ENCODE data around the gene ARID1B.
A peak's percentile ranks its signal among the peaks of the same experiment; 100 is the strongest.

ARID1B gene

GRCh38 chr6:156976216-156977127 is 199.3 kb downstream of the ARID1B start:
- H3K36me3 ChIP-seq (ENCODE audit: low read depth), result no peaks in the 10 kb centered on the region
- H3K4me1 ChIP-seq (ENCODE audit: insufficient read depth, poor library complexity, severe bottlenecking), result peaks cover 6% of the 10 kb centered on the region
- no peaks in the 10 kb centered on the region for H3K27me3 ChIP-seq (ENCODE audit: insufficient read depth, poor library complexity, severe bottlenecking)
- no peak for TF ChIP-seq CTCF (IDR thresholded peaks at IDR 0.05; ENCODE audit: poor library complexity, severe bottlenecking)
- H3K27ac ChIP-seq (ENCODE audit: poor library complexity, severe bottlenecking), result no peak overlapping the region
- DNase-seq (ENCODE audit: low spot score), result no peak
- ATAC-seq (ENCODE audit: low read depth), result no peak
- H3K4me3 ChIP-seq (ENCODE audit: severe bottlenecking), result no peak overlapping the region
- no peaks in the 10 kb centered on the region for H3K9me3 ChIP-seq (ENCODE audit: severe bottlenecking)

GRCh38 chr6:156977527-156978291 is 200.5 kb downstream of the ARID1B start:
- no peak for TF ChIP-seq CTCF (IDR thresholded peaks at IDR 0.05; ENCODE audit: poor library complexity, severe bottlenecking)
- H3K27ac ChIP-seq (ENCODE audit: poor library complexity, severe bottlenecking), result no peak overlapping the region
- no peaks in the 10 kb centered on the region for H3K27me3 ChIP-seq (ENCODE audit: insufficient read depth, poor library complexity, severe bottlenecking)
- ATAC-seq (ENCODE audit: low read depth) (no peak), DNase-seq (ENCODE audit: low spot score) (no peak)
- peaks cover 6% of the 10 kb centered on the region for H3K4me1 ChIP-seq (ENCODE audit: insufficient read depth, poor library complexity, severe bottlenecking)
- no peak overlapping the region for H3K4me3 ChIP-seq (ENCODE audit: severe bottlenecking)
- no peaks in the 10 kb centered on the region for H3K9me3 ChIP-seq (ENCODE audit: severe bottlenecking)
- no peaks in the 10 kb centered on the region for H3K36me3 ChIP-seq (ENCODE audit: low read depth)

GRCh38 chr6:156978948-156979347 is 201.8 kb downstream of the ARID1B start:
- TF ChIP-seq CTCF (IDR thresholded peaks at IDR 0.05; ENCODE audit: poor library complexity, severe bottlenecking), result no peak
- H3K36me3 ChIP-seq (ENCODE audit: low read depth), result no peaks in the 10 kb centered on the region
- no peaks in the 10 kb centered on the region for H3K27me3 ChIP-seq (ENCODE audit: insufficient read depth, poor library complexity, severe bottlenecking)
- no peak overlapping the region for H3K27ac ChIP-seq (ENCODE audit: poor library complexity, severe bottlenecking)
- H3K9me3 ChIP-seq (ENCODE audit: severe bottlenecking), result no peaks in the 10 kb centered on the region
- peaks cover 13% of the 10 kb centered on the region for H3K4me1 ChIP-seq (ENCODE audit: insufficient read depth, poor library complexity, severe bottlenecking)
- ATAC-seq (ENCODE audit: low read depth) (no peak; the same call in 2 of the 3 replicates), DNase-seq (ENCODE audit: low spot score) (no peak)
- no peak overlapping the region for H3K4me3 ChIP-seq (ENCODE audit: severe bottlenecking)

- DNase-seq (ENCODE audit: low spot score), result no peak
- no peak overlapping the region for H3K27ac ChIP-seq (ENCODE audit: poor library complexity, severe bottlenecking)
Observed at GRCh38 chr6:156980515-156980914, 203.3 kb downstream of the ARID1B start.

More at GRCh38 chr6:156980515-156980914, 203.3 kb downstream of the ARID1B start:
- peaks cover 17% of the 10 kb centered on the region for H3K4me1 ChIP-seq (ENCODE audit: insufficient read depth, poor library complexity, severe bottlenecking)
- no peaks in the 10 kb centered on the region for H3K27me3 ChIP-seq (ENCODE audit: insufficient read depth, poor library complexity, severe bottlenecking)
- no peak overlapping the region for H3K4me3 ChIP-seq (ENCODE audit: severe bottlenecking)
- no peaks in the 10 kb centered on the region for H3K9me3 ChIP-seq (ENCODE audit: severe bottlenecking)
- no peaks in the 10 kb centered on the region for H3K36me3 ChIP-seq (ENCODE audit: low read depth)
- ATAC-seq (ENCODE audit: low read depth), result peak; percentile 58; the same call in 2 of the 3 replicates
- TF ChIP-seq CTCF (IDR thresholded peaks at IDR 0.05; ENCODE audit: poor library complexity, severe bottlenecking), result no peak
